ENCODE results near the gene ACER1. TPM values are rescaled to one million over a fixed set of nuclear protein-coding genes. Genes with fewer than 3 reads are reported as not detected.
"Not testable (repeated sequence)": the region's sequence is repeated elsewhere in the genome, so short reads cannot be mapped to it uniquely, and the experiment has no call there.

Gene ACER1
- total RNA-seq, 1 experiment from 2014 or later: not detected

- no peak for DNase-seq (ENCODE audit: low read depth)
Observed at GRCh38 chr19:6288737-6289136, 44.7 kb downstream of the ACER1 start.

GRCh38 chr19:6287269-6287885 lies 46.0 kb downstream of the ACER1 start:
- DNase-seq (ENCODE audit: low read depth): no peak

GRCh38 chr19:6286676-6287075 lies 46.7 kb downstream of the ACER1 start:
- no peak for DNase-seq (ENCODE audit: low read depth)

- not testable (repeated sequence) for DNase-seq (ENCODE audit: low read depth)
Observed at GRCh38 chr19:6282393-6282792, 51.0 kb downstream of the ACER1 start.

GRCh38 chr19:6279931-6280591 lies 53.4 kb downstream of the ACER1 start, which contains the start of gene MLLT1:
Gene MLLT1 (minus strand): TSS chr19:6279975. CDS start chr19:6279784, 191 bp downstream.
- peak; percentile 94 for DNase-seq (ENCODE audit: low read depth)

- DNase-seq (ENCODE audit: low read depth): no peak
Observed at GRCh38 chr19:6279620-6279930, 53.8 kb downstream of the ACER1 start.

GRCh38 chr19:6278740-6279619 lies 54.4 kb downstream of the ACER1 start:
- no peak for DNase-seq (ENCODE audit: low read depth)

GRCh38 chr19:6278051-6278450 lies 55.4 kb downstream of the ACER1 start:
- no peak for DNase-seq (ENCODE audit: low read depth)

- peak; percentile 81 for DNase-seq (ENCODE audit: low read depth)
Observed at GRCh38 chr19:6276447-6276846, 57.0 kb downstream of the ACER1 start.

- no peak for DNase-seq (ENCODE audit: low read depth)
Observed at GRCh38 chr19:6275170-6275744, 58.2 kb downstream of the ACER1 start.

GRCh38 chr19:6274756-6275155 lies 58.7 kb downstream of the ACER1 start:
- DNase-seq (ENCODE audit: low read depth): no peak

GRCh38 chr19:6273701-6274601 lies 59.5 kb downstream of the ACER1 start:
- peak; percentile 90 for DNase-seq (ENCODE audit: low read depth)

GRCh38 chr19:6272913-6273600 lies 60.4 kb downstream of the ACER1 start:
- no peak for DNase-seq (ENCODE audit: low read depth)

- no peak for DNase-seq (ENCODE audit: low read depth)
Observed at GRCh38 chr19:6272411-6272791, 61.0 kb downstream of the ACER1 start.

- DNase-seq (ENCODE audit: low read depth): peak; percentile 50
Observed at GRCh38 chr19:6271721-6272410, 61.5 kb downstream of the ACER1 start.

GRCh38 chr19:6271251-6271650 lies 62.2 kb downstream of the ACER1 start:
- DNase-seq (ENCODE audit: low read depth): peak; percentile 45

GRCh38 chr19:6270822-6271221 lies 62.6 kb downstream of the ACER1 start:
- no peak for DNase-seq (ENCODE audit: low read depth)

- DNase-seq (ENCODE audit: low read depth): no peak
Observed at GRCh38 chr19:6270076-6270745, 63.2 kb downstream of the ACER1 start.

Measured in LHCN-M2 (cell line).